SIG-M5 treated with dmso at 0.1 percent for 504 hours (cell line): Measurements from ENCODE around the gene PWWP2B.
A peak's percentile ranks its signal among the peaks of the same experiment; 100 is the strongest.

ENCODE experiments used
- DNase-seq: peaks from one replicate; lab custom pipeline; 2025; ENCODE audit not compliant: unreplicated experiment; lab: John Stamatoyannopoulos, UW

PWWP2B gene

DNA sequence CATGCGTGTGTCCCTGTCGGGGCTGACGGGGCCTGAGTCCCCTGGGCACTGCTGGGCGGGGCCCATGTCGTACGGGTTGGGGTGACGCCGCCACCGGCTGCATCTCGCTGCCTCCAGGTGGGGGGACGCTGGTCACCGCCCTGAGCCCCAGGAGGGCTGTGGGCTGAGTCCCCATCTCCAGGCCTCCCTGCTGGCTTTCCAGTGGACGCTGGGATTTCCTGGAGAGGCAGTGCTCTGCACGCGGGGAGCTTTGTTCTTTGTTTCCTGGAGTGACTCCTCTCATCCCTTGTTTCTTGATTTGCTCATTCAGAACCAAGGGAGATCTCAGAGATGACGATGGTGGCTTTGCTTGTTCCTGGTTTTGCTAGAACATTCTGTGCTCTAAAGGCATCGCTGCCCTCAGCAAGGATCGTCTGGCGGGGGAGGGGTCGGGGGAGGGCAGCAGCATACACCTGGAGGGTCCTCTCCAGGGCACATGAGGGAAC is 21.0 kb downstream of the PWWP2B start:
- no peak for DNase-seq

DNA sequence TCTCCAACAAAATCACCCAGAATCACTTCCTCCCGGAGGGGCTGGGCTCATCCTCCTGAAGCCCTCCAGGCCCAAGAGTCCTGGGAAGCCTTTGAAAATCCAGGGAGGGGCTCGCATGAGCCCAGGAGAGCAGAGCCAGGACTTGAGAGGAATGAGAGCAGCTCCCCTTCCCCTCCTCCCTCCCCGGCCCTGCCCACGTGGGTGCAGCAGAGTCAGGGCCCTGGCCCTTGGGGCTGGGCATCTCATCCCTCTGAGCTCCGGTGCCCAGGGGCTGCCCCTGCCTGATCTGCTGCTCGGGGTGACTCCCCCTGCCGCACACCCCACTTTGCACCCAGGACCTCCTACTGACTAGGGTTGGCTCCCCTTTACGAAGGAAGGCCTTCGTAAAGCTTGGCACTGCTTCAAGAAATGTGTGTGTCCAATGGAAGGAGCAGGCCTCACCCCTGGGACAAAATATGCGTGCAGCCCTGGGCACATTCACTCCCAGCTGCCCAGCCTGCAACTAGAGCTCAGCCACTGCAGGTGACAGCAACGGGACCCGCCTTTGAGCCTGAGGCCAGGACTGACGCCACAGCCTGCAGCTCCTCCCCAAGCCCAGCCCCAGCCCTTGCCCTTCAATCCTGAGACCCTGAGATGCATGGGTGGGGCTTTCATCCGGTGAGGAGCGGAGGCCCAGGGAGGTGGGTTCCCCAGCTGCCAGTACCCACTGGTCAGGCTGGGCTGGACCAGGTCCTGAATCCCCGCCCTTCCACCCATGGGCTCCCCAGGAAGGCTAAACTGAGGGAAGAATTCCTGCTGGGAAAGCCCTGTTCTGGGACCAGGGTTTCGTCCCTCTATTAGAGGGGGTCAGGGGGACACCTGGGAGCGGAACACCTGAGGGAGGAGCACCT is 21.8 kb downstream of the PWWP2B start:
- DNase-seq = peak; percentile 52

- no peak for DNase-seq
Measured at GRCh38 chr10:132419538-132420468, 22.8 kb downstream of the PWWP2B start.

- no peak for DNase-seq
Measured at GRCh38 chr10:132420469-132420980, 23.5 kb downstream of the PWWP2B start.

- peak; percentile 77 for DNase-seq
Measured at GRCh38 chr10:132420981-132421846, 24.2 kb downstream of the PWWP2B start.

- DNase-seq = no peak
Measured at GRCh38 chr10:132421847-132422751, 25.1 kb downstream of the PWWP2B start.

GRCh38 chr10:132422903-132423825 is 26.2 kb downstream of the PWWP2B start:
- DNase-seq = no peak

DNA sequence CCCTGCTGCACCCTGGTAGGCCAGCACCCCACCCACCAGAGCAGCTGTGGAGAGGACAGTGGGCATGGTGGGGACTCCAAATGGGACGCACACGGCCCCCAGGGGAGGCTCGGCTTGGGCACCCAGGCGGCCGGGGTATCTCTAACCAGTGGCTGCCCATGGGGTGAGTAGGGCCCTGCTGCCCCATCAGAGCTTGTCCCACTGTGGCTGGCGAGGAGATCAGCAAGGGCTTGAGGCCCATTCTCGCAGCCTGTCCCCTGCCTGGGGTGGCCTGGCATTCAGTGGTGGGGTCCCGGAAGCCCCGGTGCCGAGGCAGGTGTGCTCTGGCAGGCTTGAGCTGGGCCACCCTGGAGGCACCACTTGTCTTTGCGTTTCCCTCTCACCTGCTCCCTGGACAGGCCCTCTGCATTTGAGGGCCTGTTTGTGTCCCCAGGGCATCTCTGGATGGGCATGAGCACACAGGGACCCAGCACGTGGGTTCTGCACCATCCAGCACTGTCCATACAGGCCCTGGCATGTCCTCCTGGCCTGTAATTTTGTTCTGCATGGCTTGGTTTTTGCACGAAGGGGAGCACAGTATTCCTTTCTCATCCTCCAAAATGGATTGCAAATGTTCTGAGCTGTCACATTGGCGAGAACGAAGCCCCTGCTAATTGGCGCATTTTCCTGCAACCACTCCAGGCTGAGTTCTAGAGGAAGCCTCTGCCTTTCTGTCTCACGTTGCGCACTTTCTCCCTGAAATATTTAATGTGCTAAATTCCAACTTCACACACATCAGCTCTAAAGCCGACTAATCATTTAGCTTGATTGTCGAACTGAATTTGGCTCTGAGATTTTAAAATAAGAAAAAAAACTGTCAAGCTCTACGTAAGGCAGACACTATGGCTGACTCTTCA is 27.2 kb downstream of the PWWP2B start:
- DNase-seq = no peak

DNA sequence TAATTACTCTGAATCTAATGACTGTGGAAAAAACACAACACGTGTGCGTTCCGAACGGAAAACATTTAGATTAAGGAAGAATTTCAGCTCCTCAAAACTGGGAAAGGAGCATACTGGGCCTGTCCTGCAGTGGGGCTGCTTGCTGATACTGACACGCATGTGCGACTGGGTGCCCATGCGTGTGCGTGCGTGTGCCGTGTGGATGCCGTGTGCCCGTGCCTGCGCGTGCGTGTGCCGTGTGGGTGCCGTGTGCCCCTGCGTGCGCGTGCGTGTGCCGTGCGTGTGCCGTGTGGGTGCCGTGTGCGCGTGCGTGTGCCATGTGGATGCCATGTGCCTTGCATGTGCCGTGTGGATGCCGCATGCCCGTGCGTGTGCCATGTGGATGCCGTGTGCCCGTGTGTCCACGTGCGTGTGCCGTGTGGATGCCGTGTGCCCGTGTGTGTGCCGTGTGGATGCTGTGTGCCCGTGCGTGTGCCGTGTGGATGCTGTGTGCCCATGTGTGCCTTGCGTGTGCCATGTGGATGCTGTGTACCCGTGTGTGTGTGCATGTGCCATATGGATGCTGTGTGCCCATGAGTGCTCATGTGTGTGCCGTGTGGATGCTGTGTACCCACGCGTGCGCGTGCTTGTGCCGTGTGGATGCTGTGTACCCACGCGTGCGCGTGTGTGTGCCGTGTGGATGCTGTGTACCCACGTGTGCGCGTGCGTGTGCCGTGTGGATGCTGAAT is 28.2 kb downstream of the PWWP2B start:
- no peak for DNase-seq

GRCh38 chr10:132425757-132426155 is 28.8 kb downstream of the PWWP2B start:
- DNase-seq = no peak

DNA sequence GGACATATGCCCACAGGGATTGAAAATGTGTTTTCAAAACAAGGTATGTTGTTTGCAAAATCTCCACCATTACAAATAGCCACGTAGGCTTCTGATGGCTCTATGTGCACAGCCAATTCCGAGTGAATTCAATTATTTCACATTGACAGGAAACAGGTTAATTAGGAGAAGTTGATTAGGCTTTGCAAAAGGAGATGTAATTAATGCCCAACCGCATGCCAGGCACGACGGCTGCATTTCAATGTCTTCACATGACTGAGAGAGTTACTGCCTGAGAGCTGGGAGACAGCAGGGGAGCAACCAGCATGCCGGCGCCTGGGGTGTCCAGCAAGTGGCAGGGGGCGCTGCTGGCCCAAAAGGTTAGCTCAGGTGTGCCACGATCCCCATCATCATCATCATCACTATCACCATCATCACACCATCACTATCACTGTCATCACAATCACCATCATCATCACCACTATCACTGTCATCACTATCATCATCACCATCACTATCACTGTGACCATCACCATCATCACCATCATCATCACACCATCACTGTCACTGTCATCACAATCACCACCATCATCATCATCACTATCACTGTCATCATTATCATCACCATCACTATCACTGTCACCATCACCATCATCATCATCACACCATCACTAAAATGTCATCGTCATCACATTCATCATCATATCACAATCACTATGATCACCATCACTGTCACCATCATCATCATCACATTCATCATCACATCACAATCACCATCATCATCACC is 30.2 kb downstream of the PWWP2B start:
- DNase-seq = no peak

GRCh38 chr10:132427939-132428367 is 31.0 kb downstream of the PWWP2B start:
- DNase-seq = no peak

GRCh38 chr10:132428486-132428995 is 31.5 kb downstream of the PWWP2B start:
- DNase-seq = no peak

- no peak for DNase-seq
Measured at GRCh38 chr10:132429281-132430230, 32.6 kb downstream of the PWWP2B start.
